Epithelial cell of umbilical artery (primary cell): ENCODE data around the gene CCDC120. TPM values are rescaled to one million over a fixed set of nuclear protein-coding genes. Genes with fewer than 3 reads are reported as not detected.

Source experiments
- total RNA-seq: library from RNA; depleted of rRNA; stranded (reverse); fragments of >200 nt; gene quantifications from 2 replicates; pipeline ENCODE4 v1.2.3, GENCODE V29; 2014

CCDC120 gene, protein sequence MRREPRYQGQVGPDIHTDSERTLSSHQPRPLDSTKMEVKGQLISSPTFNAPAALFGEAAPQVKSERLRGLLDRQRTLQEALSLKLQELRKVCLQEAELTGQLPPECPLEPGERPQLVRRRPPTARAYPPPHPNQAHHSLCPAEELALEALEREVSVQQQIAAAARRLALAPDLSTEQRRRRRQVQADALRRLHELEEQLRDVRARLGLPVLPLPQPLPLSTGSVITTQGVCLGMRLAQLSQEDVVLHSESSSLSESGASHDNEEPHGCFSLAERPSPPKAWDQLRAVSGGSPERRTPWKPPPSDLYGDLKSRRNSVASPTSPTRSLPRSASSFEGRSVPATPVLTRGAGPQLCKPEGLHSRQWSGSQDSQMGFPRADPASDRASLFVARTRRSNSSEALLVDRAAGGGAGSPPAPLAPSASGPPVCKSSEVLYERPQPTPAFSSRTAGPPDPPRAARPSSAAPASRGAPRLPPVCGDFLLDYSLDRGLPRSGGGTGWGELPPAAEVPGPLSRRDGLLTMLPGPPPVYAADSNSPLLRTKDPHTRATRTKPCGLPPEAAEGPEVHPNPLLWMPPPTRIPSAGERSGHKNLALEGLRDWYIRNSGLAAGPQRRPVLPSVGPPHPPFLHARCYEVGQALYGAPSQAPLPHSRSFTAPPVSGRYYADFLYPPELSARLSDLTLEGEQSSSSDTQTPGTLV
- total RNA-seq = 0.61 and 0.65 TPM in 2 replicates

DNA sequence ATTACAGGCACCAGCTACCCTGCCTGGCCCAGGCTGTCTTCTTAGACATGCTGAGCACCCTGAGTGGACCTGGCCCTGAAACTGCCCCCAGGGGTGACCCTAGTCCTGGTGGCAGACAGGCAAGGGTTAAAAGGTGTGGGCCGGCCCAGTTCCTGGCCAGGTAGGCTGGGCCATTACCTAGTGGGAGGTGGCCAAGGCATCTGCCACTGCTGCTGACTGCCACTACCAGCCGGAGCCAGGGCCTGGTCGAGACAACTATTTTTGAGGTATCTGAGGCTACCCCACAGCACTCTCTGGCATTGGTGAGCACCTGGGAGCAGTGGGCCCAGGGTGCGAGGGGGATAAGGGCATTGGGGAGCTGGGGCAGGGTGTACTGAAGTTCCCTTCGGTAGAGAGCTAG is at the start of gene CCDC120:
CCDC120 (plus strand) TSS at position 206 of the 400 bp plus-strand sequence. CDS start 3,043 bp downstream, outside the sequence.

DNA sequence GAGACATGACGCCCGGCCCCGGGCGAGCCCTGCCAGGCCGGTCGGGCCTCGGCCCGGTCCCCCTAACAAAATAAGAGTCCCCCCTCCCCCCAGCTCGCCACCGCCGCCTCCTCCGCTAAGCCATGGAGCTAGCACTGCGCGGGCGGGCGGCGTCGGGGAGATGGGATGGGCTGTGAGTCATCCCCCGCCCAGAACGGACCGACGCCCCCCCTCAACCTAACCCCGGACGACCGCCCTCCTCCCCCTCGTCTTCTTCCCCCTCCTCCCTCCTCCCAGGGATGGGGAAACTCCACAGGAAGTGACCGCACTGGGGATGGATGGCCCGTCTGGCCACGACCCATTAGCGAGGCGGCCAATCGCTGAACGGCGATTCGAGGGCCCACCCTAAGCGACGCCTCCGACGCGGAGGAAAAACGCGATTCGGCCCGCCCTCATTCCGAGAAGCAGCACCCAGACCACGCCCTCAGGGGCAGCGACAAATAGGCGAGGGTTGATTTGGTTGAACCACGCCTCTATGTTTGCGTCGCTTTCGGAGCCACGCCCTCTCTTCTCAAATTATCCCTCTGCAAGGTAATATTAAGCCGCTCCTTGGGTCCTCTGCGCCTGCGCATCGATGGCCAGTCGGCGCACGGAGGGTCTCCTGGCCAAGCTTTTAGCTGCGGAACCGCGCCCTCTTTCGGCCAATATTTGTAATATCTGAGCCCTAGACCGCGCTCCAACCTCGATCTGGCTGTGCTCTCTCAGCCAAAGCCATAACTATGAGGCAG is 15.4 kb upstream of the CCDC120 start, which contains the start of gene TFE3:
TFE3 (minus strand) TSS at position 138 of the 767 bp plus-strand sequence; CDS start at position 7, 131 bp downstream.

DNA sequence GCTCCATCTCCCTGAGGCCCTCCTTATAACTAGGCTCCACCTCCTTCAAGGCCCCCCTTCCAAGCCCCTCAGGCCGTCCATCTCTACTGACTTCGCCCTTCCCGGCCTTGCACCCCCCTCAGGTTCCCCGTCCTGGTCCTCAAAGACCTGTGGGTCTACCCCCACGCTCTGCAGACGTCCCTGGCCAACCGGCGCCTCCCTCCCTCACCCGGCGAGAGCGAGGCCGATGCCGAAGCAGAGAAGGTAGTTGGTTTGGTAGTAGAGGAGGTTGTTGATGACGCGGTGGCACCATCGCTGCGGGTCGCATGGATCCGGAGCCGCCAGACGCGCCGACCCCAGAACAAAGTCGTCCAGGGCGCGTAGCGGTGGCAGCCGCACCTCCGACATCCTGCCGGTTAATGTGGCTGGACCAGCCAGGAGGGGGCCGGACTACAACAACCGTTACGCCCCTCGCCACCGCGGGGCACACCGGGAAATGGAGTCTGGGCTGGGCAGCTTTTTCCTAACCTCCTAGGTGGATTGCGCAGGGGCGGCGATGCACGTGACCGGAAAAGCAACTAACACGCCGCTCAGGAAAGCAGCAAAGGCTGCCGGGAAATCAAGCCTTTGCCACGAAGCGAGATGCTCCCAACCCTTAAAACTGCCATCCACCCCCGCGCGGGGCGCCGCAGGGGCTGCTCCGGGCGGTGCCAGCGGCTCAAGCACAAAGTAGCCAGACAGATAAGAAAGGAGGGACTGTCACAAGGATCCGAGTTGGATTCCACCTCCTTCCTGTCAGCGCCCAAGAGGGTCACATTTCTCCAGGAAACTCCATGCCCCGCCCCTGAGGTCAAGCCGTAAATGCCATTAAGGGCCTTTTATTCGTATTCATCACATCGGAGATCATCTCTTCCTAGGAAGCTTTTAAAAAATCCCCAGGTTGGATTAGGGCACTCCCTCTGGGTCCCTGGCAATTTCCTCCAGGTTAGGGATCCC is 15.1 kb downstream of the CCDC120 start, which contains the start of gene PRAF2:
PRAF2 (minus strand) TSS at position 402 of the 975 bp plus-strand sequence; CDS start at position 387, 15 bp downstream.

DNA sequence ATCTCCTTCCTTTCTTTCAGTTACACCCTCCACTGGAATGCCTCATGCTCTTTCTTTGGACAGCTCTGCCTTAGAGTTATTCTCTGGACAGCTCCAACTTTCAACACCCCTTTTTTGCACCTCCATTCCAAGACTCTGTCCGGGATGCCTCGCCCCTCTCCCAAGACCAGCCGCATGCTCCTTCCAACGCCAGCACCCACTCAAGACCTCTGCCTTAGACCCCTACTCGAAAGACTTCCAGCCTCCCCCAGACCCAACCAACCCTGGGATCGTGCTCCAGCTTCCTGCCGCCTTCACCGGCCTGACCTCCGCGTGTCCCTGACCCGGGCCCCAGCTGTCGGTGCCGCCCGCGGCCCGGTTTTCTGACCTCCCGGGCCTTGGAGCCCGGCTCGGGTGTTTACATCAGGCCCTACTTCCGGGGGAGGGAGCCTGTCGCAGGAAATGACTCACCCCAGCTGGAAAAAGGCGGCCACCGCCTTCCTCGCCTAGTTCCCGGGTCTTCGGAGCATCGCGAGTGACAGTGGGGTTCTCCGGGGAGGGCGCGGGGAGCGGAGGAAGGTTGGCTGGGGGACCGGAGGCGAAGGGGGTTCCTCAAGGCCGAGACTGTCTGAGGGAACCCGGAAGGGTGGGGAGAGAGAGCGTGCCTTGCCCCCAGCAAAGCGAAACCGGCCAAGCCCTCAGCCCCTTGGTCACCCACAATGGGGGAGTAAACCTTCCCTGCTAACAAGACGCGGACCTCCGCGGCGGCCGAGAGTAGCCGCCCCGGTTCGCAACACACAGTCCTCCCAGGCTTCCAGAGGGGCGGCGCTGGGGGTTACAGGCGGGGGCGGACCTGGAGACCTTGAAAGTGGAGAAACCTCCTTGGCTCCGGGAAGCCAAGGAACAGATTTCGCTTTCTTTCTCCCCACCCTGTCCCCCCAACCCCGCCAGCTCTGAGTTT is 21.0 kb downstream of the CCDC120 start, which contains the start of gene WDR45:
WDR45 (minus strand) TSS at position 399 of the 940 bp plus-strand sequence. CDS start 1,792 bp downstream, outside the sequence.

Other genes starting within 250 kb of the CCDC120 start
- not detected in 2 replicates for gene ERAS, start 232.5 kb upstream of the CCDC120 start, total RNA-seq
- gene PCSK1N, start 223.4 kb upstream of the CCDC120 start, total RNA-seq = under 0.01 TPM in 1 of 2 replicates, not detected in the other
- gene TIMM17B, start 161.2 kb upstream of the CCDC120 start, total RNA-seq = 35.0 and 36.4 TPM in 2 replicates
- 79.9 and 99.7 TPM in 2 replicates for gene PQBP1, start 161.1 kb upstream of the CCDC120 start, total RNA-seq
- gene SLC35A2, start 147.4 kb upstream of the CCDC120 start, total RNA-seq = 12.7 and 14.3 TPM in 2 replicates
- gene PIM2, start 140.0 kb upstream of the CCDC120 start, total RNA-seq = 4.9 and 5.8 TPM in 2 replicates
- gene OTUD5, start 101.4 kb upstream of the CCDC120 start, total RNA-seq = 18.4 and 25.7 TPM in 2 replicates
- 0.46 and 0.65 TPM in 2 replicates for gene KCND1, start 87.2 kb upstream of the CCDC120 start, total RNA-seq
- 22.4 and 27.1 TPM in 2 replicates for gene GRIPAP1, start 56.7 kb upstream of the CCDC120 start, total RNA-seq
- gene TFE3, start 15.6 kb upstream of the CCDC120 start, total RNA-seq = 15.3 and 18.1 TPM in 2 replicates
- gene PRAF2, start 15.0 kb downstream of the CCDC120 start, total RNA-seq = 4.6 and 5.2 TPM in 2 replicates
- 24.0 and 34.0 TPM in 2 replicates for gene WDR45, start 20.9 kb downstream of the CCDC120 start, total RNA-seq
- gene GPKOW, start 64.7 kb downstream of the CCDC120 start, total RNA-seq = 23.4 and 25.1 TPM in 2 replicates
- gene MAGIX, start 103.8 kb downstream of the CCDC120 start, total RNA-seq = 0.65 and 1.7 TPM in 2 replicates
- 7.8 and 13.3 TPM in 2 replicates for gene PLP2, start 112.9 kb downstream of the CCDC120 start, total RNA-seq
- gene PRICKLE3, start 127.4 kb downstream of the CCDC120 start, total RNA-seq = 5.2 and 6.2 TPM in 2 replicates
- gene SYP, start 141.2 kb downstream of the CCDC120 start, total RNA-seq = under 0.01 and 0.15 TPM in 2 replicates
- not detected in 2 replicates for gene CACNA1F, start 174.3 kb downstream of the CCDC120 start, total RNA-seq
- 8.1 and 10.6 TPM in 2 replicates for gene CCDC22, start 176.5 kb downstream of the CCDC120 start, total RNA-seq
- gene FOXP3, start 205.7 kb downstream of the CCDC120 start, total RNA-seq = not detected in 2 replicates
- 1.9 and 2.9 TPM in 2 replicates for gene PPP1R3F, start 210.8 kb downstream of the CCDC120 start, total RNA-seq
- gene GAGE10, start 244.6 kb downstream of the CCDC120 start, total RNA-seq = not detected in 2 replicates